Gastrocnemius medialis (tissue), 4 donors: ENCODE data around the gene UTP14C. TPM values are rescaled to one million over a fixed set of nuclear protein-coding genes. Genes with fewer than 3 reads are reported as not detected.

Experiments used
- ATAC-seq, 2 donors: fragments of 150-250 bp; one replicate each; pipeline ENCODE4 v1.9.1; 2016
- DNase-seq, 2 donors: peaks; one replicate each; pipeline ENCODE4 v3.0.0-alpha.2; 2019
- H3K27ac ChIP-seq, 4 donors: fragments of 200-600 bp; sonication (generic); 1 replicate in 1 of 4; 2 replicates in 3 of 4; pipeline ENCODE4 v1.5.1; 2016 to 2018; ENCODE audit warnings: mild to moderate bottlenecking in 2 of 4, moderate library complexity in 1 of 4
- H3K27me3 ChIP-seq, 3 donors: fragments of 200-600 bp; sonication (generic) in 2 of 3; 1 replicate in 1 of 3; 2 replicates in 2 of 3; pipeline versions ENCODE4 v1.5.1 to v1.6.0; 2016 to 2019; ENCODE audit warnings: mild to moderate bottlenecking in 1 of 3, moderate library complexity in 1 of 3
- H3K36me3 ChIP-seq, 2 donors: fragments of 200-600 bp; sonication (generic) in 1 of 2; one replicate each; pipeline ENCODE4 v1.5.1; 2017 to 2018
- H3K4me1 ChIP-seq, 2 donors: fragments of 200-600 bp; sonication (generic) in 1 of 2; one replicate each; pipeline ENCODE4 v1.5.1; 2016 to 2017; ENCODE audit warnings: mild to moderate bottlenecking in 2 of 2
- H3K4me3 ChIP-seq, 4 donors: fragments of 200-600 bp; sonication (generic) in 3 of 4; 1 replicate in 1 of 4; 2 replicates in 3 of 4; pipeline ENCODE4 v1.5.1; 2016 to 2019; ENCODE audit warnings: mild to moderate bottlenecking in 2 of 4
- H3K9me3 ChIP-seq, 3 donors: fragments of 200-600 bp; sonication (generic) in 2 of 3; 1 replicate in 1 of 3; 2 replicates in 2 of 3; pipeline ENCODE4 v1.5.1; 2016 to 2019
- CTCF ChIP-seq, 5 experiments: fragments of 450-650 bp in 3 of 5; fragments of 200-600 bp in 2 of 5; sonication (generic) in 2 of 5; IDR thresholded peaks in 4 of 5; conservative IDR thresholded peaks in 1 of 5; 1 replicate in 4 of 5; 2 replicates in 1 of 5; pipeline ENCODE4 v1.5.1; 2016 to 2019; ENCODE audit warnings: antibody characterized with exemption in 5 of 5, mild to moderate bottlenecking in 3 of 5, moderate library complexity in 3 of 5
- POLR2A ChIP-seq, 2 donors: fragments of 450-650 bp; IDR thresholded peaks; one replicate each; pipeline ENCODE4 v1.6.1; 2017; ENCODE audit warnings: antibody characterized with exemption in 2 of 2, mild to moderate bottlenecking in 2 of 2, moderate library complexity in 2 of 2
- in situ Hi-C, 4 donors: fragments of 200-750 bp; cut with MboI; loops; one replicate each; pipeline versions ENCODE4 v1.15.0 to v1.8.0; 2017; ENCODE audit warnings: low sequenced_read_pairs in 4 of 4
- intact Hi-C: fragments of 100-400 bp; cut with DNase I; formaldehyde crosslinking; loops from one replicate; pipeline ENCODE4 v1.15.1; 2023; ENCODE audit warnings: low total_unique reads
- total RNA-seq, 4 donors: library from RNA; depleted of rRNA; stranded (reverse); fragments of >200 nt; gene quantifications; one replicate each; pipeline versions ENCODE4 v1.1.0 to v1.2.3, GENCODE V29; 2016

Gene UTP14C
- total RNA-seq, 4 donors from 2014 or later: 8.1 to 11.4 (median 9.5) TPM

- Histone ChIP-seq H3K36me3 (peaks cover 0 to 50% of the 10 kb centered on the region in 2 donors), H3K4me3 (no peak overlapping the region), H3K27me3 (no peaks in the 10 kb centered on the region), H3K9me3 (no peaks in the 10 kb centered on the region), H3K27ac (no peak overlapping the region), H3K4me1 (no peaks in the 10 kb centered on the region)
- in situ Hi-C loops: loop anchor here (25.0 kb wide), 3 partner anchors 208 to 442 kb away; partner anchors contain the start of genes CKAP2 (in 2 of the 4), VPS36 (in 2 of the 4) and DHRS12 (in 1 of the 4)
- no peak for TF ChIP-seq POLR2A (IDR thresholded peaks at IDR 0.05)
- TF ChIP-seq CTCF (IDR thresholded peaks at IDR 0.05 in 4 of 5, conservative IDR thresholded peaks at IDR 0.05 in 1 of 5): no peak
- no peak for DNase-seq
- ATAC-seq: no peak
- intact Hi-C loops: no loop called here
Observed at GRCh38 chr13:52020191-52020590, 4.3 kb upstream of the UTP14C start.

- ATAC-seq (no peak), DNase-seq (no peak)
- Histone ChIP-seq H3K27ac (no peak overlapping the region), H3K4me3 (no peak overlapping the region), H3K4me1 (no peaks in the 10 kb centered on the region), H3K9me3 (no peaks in the 10 kb centered on the region), H3K36me3 (peaks cover 0 to 61% of the 10 kb centered on the region in 2 donors), H3K27me3 (no peaks in the 10 kb centered on the region)
- no peak for TF ChIP-seq CTCF (IDR thresholded peaks at IDR 0.05 in 4 of 5, conservative IDR thresholded peaks at IDR 0.05 in 1 of 5)
- TF ChIP-seq POLR2A (IDR thresholded peaks at IDR 0.05): no peak
- intact Hi-C loops (no loop called here), in situ Hi-C loops (loop anchor here (25.0 kb wide), 3 partner anchors 210 to 440 kb away; partner anchors contain the start of genes CKAP2 (in 2 of the 4), VPS36 (in 2 of the 4) and DHRS12 (in 1 of the 4))
Observed at GRCh38 chr13:52022356-52022755, 2.1 kb upstream of the UTP14C start.

GRCh38 chr13:52025475-52026245 lies 1.2 kb downstream of the UTP14C start:
- intact Hi-C loops: no loop called here
- no peak overlapping the region for H3K27ac ChIP-seq
- DNase-seq (no peak), ATAC-seq (no peak)
- H3K36me3 ChIP-seq: peaks cover 0 to 57% of the 10 kb centered on the region in 2 donors
- in situ Hi-C loops: no loop called here
- H3K9me3 ChIP-seq: no peaks in the 10 kb centered on the region
- no peaks in the 10 kb centered on the region for H3K4me1 ChIP-seq
- H3K4me3 ChIP-seq: no peak overlapping the region
- H3K27me3 ChIP-seq: no peaks in the 10 kb centered on the region
- TF ChIP-seq POLR2A (IDR thresholded peaks at IDR 0.05) (no peak), CTCF (IDR thresholded peaks at IDR 0.05 in 4 of 5, conservative IDR thresholded peaks at IDR 0.05 in 1 of 5) (no peak)

GRCh38 chr13:52026246-52026626 lies 1.7 kb downstream of the UTP14C start:
- Histone ChIP-seq H3K9me3 (no peaks in the 10 kb centered on the region), H3K27me3 (no peaks in the 10 kb centered on the region), H3K4me1 (no peaks in the 10 kb centered on the region), H3K36me3 (peaks cover 0 to 51% of the 10 kb centered on the region in 2 donors), H3K4me3 (no peak overlapping the region), H3K27ac (no peak overlapping the region)
- ATAC-seq: no peak
- intact Hi-C loops: no loop called here
- DNase-seq: no peak
- TF ChIP-seq POLR2A (IDR thresholded peaks at IDR 0.05): no peak
- no peak for TF ChIP-seq CTCF (IDR thresholded peaks at IDR 0.05 in 4 of 5, conservative IDR thresholded peaks at IDR 0.05 in 1 of 5)
- in situ Hi-C loops: no loop called here
